GM12873 (cell line): Measurements from ENCODE around the gene GPRIN3.

Experiments used
- TF ChIP-seq, protein P1 (sequence below): IDR thresholded peaks from 2 replicates; pipeline ENCODE4 v1.5.1; 2012; ENCODE audit warnings: low read depth, mild to moderate bottlenecking, moderate library complexity, low read length, control low read depth; ENCODE audit not compliant: insufficient read depth; ENCODE audit errors: missing control alignments

GPRIN3 gene

DNA sequence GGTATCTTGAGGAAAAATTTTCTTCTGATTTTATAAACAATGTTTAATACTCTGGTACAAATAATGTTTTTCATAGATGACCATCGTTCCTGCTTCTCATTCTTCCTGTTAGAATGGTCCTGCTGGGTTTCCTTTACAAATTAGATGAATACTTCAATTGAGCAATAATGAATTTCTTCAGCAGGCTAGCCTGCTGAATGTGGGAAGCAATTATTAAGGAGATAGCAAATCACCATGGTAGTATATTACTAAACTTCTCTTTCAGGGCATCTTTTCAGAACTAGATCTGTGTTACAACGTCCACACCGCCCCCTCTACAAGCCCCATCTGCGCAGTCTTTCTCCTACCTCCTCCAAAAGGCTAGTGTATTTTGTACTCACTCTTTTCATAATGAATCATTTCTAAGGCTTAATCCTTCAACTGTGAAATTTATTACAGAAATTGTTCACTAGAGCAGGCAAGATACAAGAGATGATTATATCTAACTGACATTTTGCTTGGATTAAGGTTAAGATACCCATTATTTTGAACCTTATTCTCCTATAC is 38.4 kb downstream of the GPRIN3 start:
- TF ChIP-seq, protein P1, sequence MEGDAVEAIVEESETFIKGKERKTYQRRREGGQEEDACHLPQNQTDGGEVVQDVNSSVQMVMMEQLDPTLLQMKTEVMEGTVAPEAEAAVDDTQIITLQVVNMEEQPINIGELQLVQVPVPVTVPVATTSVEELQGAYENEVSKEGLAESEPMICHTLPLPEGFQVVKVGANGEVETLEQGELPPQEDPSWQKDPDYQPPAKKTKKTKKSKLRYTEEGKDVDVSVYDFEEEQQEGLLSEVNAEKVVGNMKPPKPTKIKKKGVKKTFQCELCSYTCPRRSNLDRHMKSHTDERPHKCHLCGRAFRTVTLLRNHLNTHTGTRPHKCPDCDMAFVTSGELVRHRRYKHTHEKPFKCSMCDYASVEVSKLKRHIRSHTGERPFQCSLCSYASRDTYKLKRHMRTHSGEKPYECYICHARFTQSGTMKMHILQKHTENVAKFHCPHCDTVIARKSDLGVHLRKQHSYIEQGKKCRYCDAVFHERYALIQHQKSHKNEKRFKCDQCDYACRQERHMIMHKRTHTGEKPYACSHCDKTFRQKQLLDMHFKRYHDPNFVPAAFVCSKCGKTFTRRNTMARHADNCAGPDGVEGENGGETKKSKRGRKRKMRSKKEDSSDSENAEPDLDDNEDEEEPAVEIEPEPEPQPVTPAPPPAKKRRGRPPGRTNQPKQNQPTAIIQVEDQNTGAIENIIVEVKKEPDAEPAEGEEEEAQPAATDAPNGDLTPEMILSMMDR, result no peak

- TF ChIP-seq, protein P1, result no peak
Measured at GRCh38 chr4:89268679-89269078, 38.9 kb downstream of the GPRIN3 start.

DNA sequence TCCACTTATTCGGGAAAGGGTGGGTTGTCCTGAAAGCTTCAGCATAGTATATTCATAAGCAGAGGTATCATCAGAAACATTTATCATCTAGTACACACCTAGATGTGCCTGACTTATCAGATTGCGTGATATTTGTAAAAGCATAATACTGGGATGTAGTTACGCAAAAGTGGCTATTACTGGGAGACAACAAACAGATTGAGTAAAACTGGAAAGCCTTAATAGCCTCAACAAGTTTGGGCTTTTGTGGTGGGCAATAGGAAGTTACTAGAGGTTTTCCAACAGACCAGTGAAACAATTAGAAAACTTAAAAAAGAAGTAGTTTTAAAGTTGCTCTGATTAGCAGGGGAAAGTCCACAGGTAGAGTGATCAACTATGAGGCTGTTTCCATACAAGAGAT is 39.8 kb downstream of the GPRIN3 start:
- TF ChIP-seq, protein P1, result no peak

DNA sequence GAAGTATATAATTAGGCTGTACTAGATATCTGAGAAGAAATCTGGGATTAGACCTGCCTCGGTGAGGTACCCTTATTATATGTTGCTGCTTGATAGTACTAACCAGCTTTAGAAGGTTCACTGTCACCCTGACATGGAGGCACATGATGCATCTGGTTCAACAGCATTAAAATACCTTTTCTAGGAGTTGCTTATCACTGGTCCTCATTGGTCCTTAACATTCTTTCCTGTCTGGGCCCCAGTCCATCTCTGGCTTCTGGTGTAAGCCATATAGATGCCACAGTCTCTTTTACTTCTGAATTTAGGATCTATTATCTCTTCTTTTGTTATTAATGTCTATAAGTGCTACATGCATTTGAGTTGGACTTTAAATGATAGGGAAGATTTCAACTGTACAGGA is 40.2 kb downstream of the GPRIN3 start:
- TF ChIP-seq, protein P1, result no peak

DNA sequence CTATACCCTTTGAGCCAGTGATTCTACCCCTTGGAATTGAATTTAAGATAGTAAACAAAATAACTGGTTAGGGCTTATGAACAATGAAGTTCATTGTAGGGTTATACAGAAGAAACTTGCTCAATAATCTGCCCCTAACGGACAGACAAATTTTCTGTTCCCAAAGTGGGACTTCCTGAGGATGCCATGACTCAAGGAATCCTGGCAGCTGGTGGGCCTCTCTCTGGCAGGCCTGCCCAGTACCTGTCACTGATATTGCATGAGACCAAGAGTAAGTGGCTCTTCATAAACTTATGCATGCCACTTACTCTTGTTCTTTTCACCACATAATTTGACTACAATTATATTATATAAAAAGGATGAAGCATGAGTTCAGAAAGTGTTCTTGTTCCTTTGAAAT is 41.5 kb downstream of the GPRIN3 start:
- TF ChIP-seq, protein P1, result no peak

- TF ChIP-seq, protein P1, result no peak
Measured at GRCh38 chr4:89263265-89263664, 44.3 kb downstream of the GPRIN3 start.

DNA sequence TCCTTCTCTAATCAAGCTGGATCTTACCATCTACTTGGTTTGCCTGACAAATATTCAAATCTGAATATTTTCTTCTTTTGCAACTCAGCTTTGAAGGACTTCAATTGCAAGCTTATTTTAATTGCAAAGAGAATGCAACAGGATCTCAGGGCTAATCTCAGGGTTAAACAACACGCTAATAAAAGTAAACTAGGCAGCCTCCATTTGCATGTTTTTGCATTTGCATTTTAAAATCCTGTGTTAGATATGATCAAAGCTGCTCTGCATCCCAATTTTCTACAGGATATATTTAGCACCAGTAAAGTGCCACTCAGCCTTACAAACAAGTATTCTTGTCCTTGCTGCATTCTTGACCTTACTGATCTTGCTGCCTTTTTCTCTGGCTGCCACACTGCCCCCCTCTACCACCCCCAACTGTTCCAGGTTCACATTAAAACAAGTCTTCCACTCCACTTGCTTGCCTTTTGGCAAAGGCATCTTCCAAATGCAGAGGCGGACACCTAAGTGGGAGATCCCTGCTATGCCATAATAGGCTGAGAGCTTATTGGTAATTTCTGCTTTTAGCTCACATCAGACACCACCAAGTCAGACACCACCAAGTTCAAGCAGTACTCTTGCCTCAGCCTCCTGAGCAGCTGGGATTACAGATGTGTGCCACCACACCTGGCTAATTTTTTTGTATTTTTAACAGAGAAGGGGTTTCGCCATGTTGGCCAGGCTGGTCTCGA is 48.1 kb downstream of the GPRIN3 start:
- TF ChIP-seq, protein P1, result no peak
